ENCODE measurements around the gene TBX2.
"Not testable (repeated sequence)": the region's sequence is repeated elsewhere in the genome, so short reads cannot be mapped to it uniquely, and the experiment has no call there.

Gene TBX2

DNA sequence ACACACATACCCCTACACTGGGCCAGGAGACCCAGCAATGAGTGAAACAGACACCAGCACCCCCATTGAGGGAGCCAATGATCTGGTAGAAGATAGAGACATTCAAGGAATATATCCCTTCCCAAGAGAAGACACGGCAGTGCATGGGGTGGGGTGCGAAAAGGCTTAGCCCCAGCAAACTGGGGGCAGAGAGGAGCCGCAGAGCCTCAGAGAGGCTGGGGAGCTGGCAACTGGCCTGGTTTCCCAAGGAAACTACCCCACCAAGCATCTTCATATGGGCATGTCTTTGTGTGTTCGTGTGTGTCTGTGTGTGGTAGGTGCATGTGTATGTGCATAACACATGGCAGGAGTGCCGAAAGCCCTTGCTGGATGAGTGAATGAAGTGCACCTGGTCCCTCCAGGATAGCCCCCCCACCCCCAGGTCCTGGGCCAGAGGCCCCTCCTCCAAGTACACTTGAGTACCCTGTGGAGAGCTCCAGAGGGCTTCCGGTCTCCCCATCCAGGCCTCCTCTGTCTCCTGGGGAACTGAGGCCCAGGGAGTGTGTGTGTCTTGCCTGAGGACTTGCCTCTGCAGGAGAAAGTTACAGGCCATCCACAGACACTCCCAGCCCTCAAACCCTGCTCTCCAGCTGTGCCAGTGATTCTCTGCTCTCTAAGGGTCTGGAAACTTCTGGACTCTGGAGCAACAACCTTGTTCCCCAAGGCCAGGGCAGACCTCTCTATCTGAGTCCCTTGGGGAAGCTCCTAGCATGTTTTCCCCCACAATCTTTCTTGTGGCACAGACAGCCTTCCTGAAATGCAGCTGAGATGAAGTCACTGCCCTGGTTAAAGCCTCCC is 15.9 kb downstream of the TBX2 start:
- DNase-seq = peak; percentile 48

DNA sequence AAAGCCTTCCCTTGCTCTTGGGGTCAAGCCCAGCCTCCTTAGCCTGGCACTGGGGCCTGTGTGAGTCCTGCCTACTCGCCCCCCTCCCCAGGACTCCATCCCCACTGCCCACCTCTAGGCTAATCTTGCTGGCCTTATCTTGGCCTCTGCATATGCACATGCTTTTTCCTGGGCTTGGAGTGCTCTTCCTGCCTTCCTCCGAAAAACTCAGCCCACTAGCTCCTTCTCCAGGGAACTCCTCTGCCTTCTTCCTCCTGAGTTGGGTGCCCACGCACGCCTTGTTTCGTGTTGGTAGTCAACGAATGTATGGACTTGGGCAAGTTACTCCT is 16.5 kb downstream of the TBX2 start:
- DNase-seq = no peak

DNA sequence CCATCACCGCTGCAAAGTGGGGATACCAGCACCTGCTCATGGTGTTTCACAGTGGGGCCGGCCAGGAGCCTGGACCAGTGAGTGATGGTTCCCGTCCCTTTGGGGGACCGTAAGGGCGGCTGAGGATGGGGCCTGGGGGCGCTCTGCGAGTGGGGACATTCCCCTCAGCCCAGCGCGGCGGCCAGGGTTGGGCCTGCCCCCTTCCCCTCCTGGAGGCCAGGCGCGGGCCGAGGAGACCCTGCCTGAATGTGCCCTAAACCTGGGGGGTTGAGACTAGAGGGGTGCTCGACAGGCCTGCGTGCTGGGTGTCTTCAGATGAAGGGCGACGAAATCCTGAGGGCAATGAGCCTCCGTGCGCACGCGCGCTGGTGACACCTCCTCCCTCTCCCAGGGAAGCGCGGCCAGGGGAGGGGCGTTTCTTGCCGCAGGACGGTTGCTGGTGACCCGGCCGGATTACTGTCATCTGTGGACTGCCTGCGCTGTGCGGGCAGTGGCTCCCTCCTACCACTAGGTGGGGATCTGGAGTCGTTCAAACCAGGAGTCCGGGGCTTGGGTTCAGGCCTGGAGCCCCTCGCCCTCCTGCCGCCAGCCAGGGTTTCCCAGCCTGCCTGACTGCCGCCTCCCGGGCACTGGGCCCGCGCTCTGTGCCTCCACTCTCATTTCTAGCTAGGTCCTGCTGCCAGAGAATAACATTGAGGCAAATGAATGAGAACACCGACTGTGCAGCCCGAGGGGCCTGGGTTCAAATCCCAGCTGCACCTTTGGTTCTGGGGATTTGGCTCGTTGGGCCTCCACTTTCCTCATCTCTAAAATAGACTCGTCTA is 17.1 kb downstream of the TBX2 start:
- DNase-seq = peak; percentile 91

DNA sequence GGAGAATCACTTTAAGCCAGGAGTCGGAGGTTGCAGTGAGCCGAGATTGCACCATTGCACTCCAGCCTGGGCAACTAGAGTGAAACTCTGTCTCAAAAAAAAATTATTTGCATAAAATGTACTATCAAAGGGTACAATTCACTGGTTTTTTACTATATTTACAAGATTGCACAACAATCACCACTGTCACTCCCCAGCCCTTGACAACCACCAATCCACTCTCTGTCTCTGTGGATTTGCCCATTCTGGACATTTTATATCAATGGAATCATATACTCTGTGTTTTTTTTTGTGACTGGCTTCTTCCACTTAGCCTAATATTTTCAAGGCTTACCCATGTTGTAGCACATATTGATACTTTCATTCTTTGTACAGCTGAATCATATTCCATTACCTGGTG is 18.8 kb downstream of the TBX2 start:
- DNase-seq = no peak

DNA sequence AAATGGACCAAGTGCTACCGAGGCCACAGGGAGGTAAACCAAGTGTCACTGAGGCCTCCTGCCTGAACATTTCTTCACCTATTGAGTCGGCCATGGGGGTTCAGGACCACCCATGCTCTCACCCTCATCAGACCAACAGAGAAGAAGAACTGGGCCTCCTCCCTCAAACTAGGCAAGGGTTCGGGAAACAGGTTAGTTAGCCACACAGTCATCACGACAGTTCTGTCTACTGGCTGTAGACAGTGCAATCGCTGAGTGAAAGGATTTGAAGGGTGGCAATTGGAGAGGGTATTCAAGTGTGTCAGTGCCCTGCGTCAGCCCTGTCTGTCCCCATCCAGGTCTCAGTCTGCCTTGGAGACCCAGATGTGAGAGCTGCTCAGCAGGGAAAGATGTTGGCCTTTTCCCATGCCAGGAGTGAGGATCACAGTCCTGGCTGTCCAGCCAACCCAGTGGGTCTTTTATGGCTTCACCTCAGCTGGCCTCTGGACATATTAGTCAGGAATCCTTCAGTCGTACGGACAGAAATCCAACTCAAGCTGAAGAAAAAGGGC is 19.9 kb downstream of the TBX2 start:
- DNase-seq = no peak

DNA sequence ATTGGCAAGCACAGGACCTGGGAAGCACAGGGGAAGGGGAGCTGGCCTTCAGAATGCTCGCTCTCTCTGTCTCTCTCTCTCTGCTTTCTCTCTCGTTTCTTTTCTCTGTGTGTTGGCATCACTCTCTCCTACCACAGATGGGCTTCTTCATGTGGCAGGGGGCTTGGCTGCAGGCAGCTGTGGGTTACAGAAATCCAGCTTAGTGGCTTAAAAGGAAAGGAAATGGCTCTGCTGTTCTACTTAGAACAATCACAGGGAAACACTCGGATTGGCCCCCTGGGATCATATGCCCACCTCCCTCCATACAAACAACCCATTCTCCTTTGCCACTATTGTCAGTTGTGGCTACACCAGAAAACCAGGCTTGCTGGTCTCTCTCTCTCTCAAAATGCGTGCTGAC is 20.4 kb downstream of the TBX2 start:
- DNase-seq = no peak

DNA sequence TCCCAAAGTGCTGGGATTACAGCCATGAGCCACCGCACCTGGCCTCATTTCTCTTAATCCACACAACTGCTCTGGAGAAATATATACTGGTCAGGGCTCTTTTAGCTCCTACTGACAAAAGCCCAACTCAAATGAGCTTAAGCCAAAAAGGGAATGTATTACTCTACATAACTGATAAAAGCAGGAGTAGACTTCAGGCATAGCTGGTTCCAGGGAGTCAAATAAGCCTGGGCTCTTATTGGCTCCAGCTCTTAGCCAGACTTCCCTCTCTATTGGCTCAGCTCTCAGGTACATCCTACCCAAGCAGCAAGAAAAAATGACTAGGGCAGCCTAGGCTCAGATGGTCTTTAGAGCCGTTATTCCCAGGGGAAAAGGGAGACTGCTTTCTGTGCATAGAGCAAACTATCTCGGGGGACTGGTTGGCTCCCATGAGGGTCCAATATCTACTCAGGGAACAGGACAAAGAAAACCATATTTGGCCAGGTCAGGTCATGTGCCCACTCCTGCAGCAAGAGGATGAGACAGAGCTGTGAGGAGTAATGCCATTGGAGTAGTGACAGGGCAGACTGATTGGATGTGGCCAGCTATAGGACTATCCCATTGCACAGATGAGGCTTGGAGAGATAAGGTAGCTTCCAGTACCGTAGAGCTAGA is 21.2 kb downstream of the TBX2 start:
- DNase-seq = no peak

DNA sequence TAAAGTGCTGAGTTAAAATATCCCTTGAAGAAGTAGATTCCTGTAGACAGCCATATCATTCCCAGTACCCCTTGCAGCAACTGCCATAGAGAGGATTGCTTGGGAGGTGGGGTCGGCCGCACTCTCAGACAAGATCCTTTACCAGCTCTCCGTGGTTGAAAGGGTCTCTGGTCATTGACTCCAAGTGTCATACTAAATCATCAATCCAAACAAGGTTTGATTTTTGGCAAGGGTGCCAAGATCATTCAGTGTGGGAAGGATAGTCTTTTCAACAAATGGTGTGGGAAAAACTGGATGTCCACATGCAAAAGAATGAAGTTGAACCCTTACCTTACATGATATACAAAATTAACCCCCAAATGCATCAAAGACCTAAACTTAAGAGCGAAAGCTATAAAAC is 21.8 kb downstream of the TBX2 start:
- no peak for DNase-seq

DNA sequence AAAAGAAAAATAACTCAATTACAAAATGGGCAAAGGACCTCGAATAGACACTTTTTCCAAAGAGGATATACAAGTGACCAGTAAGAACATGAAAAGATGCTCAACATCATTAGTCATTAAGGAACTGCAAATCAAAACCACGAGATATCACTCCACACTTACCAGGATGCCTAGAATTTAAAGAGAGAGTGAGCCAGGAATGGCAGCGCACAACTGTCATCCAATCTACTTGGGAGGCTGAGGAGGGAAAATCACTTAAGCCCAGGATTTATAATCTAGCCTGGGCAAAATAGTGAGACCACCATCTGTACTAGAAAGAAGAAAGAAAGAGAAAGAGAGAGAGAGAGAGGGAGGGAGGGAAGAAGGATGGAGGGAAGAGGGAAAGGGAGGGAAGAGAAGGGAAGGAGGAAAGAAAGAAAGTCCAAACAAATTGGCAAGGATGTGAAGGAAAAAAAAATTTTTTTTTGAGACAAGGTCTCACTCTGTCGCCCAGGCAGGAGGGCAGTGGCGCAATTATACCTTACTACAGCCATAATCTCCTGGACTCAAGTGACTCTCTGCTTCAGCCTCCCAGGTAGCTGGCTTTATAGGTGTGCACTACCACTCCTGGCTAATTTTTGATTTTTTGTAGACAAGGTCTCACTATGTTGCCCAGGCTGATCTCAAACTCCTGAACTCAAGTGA is 22.6 kb downstream of the TBX2 start:
- no peak for DNase-seq

DNA sequence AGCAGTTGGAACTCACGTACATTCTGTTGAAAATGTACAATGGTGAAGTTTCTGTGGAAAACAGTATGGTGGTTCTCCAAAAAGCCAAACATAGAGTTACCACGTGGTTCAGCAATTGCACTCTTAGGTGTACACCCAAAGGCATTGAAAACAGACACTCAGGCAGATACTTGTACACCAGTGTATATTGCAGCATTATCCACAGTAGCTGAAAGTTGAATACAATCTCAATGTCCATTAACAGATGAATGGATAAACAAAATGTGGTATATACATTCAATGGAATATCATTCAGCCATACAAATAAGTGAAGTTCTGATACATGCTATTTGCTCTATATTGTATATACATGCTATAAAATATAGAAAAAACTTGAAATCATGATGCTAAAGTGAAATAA is 23.2 kb downstream of the TBX2 start:
- no peak for DNase-seq

DNA sequence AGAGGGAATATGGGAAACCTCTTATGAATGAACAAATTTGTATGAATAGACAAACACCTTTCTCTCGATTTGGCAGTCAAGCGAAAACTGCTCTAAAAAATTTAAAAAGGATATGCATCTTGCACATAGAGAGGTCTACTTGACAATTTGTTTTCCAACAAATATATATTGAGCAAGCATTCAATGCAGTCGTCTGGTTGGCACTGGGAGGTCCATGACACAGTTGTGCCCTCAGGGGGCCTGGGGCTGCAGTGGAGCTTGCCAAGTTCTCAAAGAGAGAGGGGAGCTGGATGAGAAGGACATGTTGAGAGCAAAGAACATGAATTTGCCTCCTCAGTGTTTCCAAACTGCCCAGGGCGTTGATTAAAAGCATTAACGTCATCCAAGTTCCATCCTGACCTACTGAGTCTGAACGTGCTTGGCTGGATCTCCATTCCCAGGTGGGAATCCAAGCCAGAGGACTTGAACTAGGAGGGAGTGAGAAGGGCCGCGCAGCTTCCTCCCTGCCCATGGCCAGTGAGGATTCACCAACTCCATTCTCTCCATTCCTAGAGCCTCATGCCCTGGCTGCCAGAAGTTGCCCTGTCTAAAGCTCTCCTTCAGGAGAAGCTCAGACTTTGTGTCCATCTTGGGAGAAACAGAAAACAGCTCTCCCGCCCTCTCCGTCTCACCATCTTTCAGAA is 24.5 kb downstream of the TBX2 start:
- DNase-seq = no peak

DNA sequence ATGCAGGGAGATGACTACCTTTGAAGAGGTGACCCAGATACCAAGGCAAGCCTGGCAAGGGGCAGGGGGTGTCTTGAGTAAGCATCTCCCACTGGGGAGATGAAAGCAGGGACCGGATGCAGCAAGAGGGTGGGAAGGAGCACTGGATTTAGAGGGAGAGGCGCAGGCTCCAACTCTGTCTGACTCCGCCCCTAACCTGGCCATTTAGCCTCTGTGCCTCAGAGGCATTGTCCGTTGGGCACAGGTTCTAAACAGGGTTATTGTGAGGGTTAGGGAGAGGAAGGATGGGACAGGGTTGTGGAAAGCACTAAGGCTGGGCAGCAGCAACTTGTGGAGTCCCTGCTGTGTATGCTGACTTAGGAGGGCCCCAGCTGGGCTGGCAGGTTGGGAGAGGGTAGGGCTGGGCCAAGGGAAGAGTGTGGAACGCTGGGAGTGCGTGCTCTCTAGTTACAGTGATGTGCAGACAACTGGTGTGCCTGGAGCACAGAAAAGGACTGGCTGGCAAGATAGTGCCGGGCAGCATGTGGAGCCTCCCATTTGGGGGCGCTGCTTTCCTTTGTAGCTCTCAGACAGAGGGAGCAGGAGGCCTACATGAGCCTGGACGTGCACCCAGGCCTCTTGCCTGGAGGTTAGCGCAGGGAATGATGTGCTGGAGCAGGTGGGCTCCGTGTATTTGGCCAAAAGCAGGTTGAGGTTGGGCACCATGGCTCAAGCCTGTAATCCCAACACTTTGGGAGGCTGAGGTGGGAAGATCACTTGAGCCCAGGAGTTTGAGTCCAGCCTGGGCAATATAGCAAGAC is 26.2 kb downstream of the TBX2 start:
- no peak for DNase-seq

DNA sequence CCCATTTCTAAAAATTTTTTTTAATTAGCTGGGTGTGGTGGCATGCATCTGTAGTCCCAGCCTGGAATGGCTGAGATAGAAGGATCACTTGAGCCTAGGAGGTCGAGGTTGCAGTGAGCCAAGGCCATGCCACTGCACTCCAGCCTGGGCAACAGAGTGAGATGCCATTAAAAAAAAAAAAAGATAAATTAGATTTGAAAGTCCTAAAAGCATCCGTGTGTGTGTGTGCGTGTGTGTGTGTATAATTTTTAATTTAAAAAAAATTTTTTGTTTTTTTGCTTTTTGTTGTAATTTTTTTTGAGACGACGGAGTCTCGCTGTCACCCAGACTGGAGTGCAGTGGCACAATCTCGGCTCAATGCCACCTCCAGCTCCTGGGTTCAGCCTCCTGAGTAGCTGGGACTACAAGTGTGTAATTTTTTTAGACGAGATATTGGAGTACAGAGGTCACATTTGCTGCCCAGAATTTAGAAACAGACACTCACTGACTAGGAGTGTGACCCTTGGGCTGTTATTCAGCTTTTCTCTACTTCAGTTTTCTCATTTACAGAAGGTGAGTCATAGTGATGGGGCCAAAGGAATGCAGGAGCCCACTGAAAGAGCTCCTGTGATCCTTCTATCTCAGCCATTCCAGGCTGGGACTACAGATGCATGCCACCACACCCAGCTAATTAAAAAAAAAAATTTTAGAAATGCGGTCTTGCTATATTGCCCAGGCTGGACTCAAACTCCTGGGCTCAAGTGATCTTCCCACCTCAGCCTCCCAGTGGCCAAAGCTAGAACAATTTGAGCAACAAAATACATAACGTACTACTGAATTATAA is 27.1 kb downstream of the TBX2 start:
- no peak for DNase-seq

DNA sequence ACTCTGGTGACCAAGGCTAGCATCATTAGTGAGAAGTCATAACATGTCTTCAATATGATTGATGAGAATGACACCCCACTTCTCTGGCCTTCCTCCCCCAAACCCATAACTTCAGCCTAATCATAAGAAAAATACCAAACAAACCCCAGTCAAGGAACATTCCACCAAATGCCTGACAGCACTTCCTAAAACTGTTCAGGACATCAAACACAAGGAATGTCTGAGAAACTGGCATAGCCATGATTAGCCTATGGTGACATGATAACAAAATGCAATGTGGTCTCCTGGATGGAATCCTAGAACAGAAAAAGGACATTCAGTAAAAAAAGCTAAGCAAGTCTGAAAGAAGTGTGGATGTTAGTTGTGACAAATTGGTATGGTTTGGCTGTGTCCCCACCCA is 27.9 kb downstream of the TBX2 start:
- DNase-seq = no peak

DNA sequence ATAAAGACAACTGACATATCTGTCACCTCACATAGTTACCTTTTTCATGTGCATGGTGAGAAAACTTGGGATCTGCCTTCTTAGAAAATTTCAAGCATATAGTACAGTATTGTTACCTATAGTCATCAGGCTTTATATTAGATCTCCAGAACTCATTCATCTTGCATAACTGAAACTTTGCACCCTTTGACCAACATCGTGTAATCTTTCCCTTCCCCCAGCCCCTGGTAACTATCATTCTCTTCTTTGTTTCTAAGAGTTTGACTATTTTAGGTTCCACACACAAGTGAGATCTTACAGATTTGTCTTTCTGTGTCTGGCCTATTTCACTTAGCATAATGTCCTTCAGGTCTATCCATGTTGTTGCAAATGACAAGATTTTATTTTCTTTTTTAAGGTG is 29.6 kb downstream of the TBX2 start:
- no peak for DNase-seq

DNA sequence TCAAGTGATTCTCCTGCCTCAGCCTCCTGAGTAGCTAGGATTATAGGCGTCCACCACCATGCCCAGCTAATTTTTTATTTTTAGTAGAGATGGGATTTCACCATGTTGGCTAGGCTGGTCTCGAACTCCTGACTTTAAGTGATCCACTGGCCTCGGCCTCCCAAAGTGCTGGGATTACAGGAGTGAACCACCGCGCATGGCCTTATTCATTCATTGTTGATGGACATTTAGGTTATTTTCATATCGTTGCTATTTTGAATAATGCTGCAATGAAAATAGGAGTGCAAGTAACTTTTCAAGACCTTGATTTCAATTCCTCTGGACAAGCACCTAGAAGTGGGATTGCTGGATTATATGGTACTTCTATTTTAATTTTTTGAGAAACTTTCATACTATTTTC is 30.2 kb downstream of the TBX2 start:
- DNase-seq = not testable (repeated sequence)

DNA sequence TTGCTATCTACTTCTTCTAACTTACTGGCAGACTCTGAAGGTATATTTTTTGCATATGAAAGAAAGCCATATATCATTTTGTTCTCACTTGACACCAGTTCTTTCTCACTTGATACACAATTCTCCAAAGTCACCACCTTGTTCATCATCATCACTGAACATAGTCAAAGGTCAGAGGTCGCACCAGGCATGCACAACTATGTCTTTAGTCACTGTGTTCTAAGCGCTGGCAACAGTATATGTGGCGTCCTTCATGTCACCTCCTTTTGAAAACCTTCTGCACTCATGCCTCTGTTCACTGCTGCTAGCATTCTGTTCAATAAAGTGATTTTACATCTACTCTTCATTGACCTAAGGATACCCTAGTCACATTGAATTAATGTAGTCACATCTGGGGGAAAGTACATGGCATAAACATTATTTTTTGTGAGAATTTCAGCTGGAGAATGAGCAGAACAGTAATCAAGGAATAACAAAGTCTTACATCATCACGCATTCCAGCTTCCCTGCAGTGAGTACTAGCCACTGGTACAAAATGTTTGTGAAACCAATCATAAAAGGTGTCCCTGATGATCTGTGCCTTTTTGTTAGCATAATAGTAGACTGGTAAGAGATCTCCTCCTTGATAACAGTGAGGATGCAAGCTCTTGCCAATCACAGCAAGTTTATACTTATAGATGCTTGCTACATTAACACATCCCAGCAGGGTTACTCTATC is 32.1 kb downstream of the TBX2 start:
- no peak for DNase-seq

DNA sequence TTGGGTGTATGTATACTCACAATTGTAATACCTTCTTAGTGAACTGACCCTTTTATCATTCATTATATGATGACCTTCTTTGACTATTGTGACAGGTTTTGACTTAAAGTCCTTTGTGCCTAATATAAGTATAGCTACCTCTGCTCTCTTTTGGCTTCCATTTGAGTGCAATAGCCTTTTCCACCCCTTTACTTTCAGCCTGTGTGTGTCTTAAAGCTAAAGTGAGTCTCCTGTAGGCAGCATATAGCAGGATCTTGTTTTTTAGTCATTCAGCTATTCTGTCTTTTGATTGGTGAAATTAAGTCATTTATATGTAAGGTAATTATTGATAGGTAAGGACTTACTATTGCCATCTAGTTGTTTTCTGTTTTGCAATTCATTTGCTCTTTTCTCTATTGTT is 36.6 kb downstream of the TBX2 start:
- no peak for DNase-seq

DNA sequence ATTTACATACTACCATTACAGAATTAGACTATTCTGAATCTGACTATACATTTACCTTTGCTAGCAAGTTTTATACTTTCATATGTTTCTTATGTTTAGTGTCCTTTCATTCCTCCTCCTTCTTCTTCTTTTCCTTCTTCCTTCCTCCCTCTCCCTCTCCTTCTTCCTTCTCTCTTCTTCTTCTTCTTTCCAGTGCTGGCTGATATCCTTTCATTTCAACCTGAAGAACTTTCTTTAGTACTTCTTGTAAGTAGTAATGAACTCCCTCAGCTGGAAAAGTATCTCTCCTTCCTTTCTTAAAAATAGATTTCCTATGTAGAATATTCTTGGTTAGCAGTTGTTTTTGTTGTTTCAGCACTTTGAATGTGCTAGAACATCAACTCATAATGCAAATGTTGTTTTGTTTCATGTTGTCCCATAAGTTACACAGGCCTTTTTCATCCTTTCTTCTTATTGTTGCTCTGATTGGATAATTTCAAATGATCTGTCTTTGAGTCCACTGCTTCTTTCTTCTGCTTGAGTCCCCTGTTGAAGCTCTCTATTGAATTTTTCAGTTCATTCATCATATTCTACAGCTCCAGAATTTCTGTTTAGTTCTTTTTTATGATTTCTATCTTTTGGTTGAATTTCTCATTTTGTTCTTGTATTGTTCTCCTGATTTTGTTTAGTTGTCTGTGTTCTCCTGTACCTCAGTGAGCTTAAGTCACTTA is 37.5 kb downstream of the TBX2 start:
- DNase-seq = no peak

Measured in right forelimb (tissue), 1 donor.